Activated CD8-positive, alpha-beta memory T cell treated with anti-CD3 and anti-CD28 coated beads for 36 hours (primary cell): ENCODE data around the gene SELENOW. TPM values are rescaled to one million over a fixed set of nuclear protein-coding genes. Genes with fewer than 3 reads are reported as not detected.
"Not testable (repeated sequence)": the region's sequence is repeated elsewhere in the genome, so short reads cannot be mapped to it uniquely, and the experiment has no call there.

ENCODE experiments used
- CTCF ChIA-PET: fragments of 350-600 bp; sonication (Branson Sonifier 250); formaldehyde crosslinking; loops from one replicate; lab custom pipeline; 2021; ENCODE audit warnings: antibody characterized with exemption; lab: Charles Lee
- POLR2A ChIA-PET: fragments of 350-600 bp; sonication (Branson Sonifier 250); formaldehyde crosslinking; loops from one replicate; lab custom pipeline; 2021; ENCODE audit warnings: antibody characterized with exemption; lab: Charles Lee
- total RNA-seq, 2 experiments: library from RNA; stranded (reverse); gene quantifications; one replicate each; pipeline ENCODE4 v1.2.3, GENCODE V29; 2021

SELENOW gene
- total RNA-seq, 2 experiments from 2014 or later, result 98.8 to 101 TPM

DNA sequence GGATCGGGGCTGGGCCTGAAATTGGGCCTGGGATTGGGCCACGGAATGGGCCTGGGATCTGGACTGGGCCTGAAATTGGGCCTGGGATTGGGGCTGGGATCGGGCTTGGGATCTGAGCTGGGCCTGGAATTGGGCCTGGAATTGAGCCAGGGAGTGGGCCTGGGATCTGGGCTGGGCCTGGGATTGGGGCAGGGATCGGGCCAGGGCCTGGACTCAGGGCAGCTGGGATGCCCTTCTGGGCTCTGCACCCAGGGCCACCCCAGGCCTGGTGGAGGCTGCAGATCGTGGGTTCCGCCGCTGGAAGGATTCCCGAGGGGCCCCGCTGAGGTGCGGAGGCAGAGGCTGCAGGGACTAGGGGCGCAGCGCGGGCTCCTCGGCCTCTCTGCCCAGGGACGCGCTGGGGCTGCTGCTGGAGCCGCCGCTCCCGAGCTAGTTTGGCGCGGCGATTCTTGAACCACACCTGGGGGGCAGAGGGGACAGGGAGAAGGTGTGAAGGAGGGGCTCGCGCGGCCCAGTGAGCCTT is 24.1 kb downstream of the SELENOW start:
- ChIA-PET POLR2A (no interaction called here), CTCF (interaction anchor here (0.6 kb wide), 1 partner anchor 262 kb away, joined by 3 read pairs; no protein-coding TSS in a partner anchor)

DNA sequence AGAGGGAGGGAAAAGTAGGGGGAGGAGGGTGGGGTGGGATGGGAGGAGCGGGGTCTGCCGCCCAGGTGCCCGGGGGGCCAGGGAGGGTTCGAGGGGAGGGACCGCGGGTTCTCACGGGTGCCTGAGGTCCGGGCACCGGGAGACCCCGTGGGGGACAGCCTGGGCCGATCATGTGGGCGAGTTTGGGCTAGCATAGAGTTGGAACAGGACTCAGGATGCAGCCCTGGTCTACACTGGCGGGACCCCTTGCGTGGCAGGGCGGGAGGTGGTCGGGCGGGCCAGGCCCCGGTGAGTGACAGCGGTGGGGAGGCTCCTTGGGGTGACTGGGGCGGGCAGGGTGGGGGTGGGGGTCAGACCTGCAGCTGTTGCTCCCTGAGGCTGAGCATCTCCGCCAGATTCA is 24.6 kb downstream of the SELENOW start:
- POLR2A ChIA-PET, CTCF ChIA-PET: not testable (repeated sequence)

DNA sequence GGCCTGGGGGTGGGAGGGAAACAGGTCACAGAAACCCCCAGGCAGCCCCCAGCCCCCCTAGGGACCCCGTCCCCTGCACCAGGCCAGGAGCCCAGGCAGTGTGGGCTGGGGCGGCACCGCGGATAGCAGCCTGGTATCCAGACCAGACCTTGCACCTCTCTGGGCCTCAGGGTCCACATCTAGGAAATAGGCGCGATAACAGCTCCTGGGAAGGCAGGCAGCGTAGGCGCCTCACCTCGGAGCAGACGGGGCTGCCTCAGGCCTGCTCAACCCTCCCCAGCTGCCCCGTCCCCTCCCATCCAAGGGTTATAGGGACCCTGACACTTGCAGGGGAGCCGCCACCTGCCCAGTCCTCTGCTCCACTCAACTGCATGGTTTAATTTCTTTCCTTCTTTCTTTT is 25.2 kb downstream of the SELENOW start:
- POLR2A ChIA-PET, CTCF ChIA-PET: not testable (repeated sequence)

DNA sequence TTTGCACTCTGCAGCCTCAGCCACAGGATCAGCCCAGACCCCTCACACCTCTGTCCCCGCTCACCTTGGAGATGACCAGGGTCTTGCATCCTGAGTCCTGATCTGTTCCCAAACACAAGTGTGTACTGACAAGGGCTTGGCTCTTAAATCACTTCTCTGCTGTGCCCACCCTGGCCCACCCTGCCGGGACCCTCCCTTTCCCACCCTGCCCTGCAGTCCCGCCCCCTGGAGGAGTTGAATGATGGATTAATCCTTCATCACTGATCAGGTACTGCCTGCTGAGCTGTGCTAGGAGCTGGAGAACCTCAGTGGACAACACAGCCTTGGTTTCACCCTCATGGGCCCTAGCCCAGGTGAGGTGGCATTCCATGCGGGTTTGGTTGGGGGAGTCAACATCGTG is 25.9 kb downstream of the SELENOW start, which contains the start of gene TPRX1:
TSS of gene TPRX1 (minus strand) at position 101 of the 400 bp plus-strand sequence. CDS start at position 89, 12 bp downstream.
- POLR2A ChIA-PET, CTCF ChIA-PET: not testable (repeated sequence)

DNA sequence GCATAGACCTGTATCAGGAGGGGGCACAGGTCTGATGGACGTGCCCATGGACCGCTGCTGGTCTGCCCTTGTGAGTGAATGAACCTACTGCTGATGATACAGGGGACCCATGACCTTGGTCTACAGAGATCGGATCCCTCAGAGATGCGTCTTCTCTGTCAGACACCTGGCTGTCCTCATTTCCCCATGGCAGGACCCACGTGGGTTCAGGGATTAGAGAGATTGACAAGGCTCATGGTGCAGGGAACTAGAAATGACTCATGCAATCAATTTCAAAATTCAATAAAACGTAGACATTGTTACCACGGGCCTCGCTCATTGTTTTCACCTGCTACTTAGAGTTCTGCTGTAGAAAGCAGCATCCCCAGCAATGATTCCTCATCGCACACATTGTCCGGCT is 26.8 kb downstream of the SELENOW start:
- CTCF ChIA-PET, result no interaction called here
- POLR2A ChIA-PET, result no interaction called here

DNA sequence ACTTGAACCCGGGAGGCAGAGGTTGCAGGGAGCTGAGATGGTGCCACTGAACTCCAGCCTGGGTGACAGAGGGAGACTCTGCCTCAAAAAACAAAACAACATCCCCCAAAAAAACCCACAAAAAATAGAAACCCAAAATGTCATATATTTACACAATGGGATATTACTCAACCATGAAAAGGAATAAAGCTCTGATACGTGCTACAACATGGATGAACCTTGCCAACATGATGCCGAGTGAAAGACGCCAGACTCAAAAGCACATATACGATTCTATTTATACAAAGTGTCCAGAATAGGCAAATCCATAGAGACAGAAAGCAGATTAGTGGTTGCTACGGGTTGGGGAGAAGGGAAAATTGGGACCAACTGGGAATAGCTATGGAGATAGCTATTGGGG is 27.9 kb downstream of the SELENOW start:
- ChIA-PET CTCF (interaction anchor here (1.0 kb wide), 1 partner anchor 54 kb away, joined by 3 read pairs; no protein-coding TSS in a partner anchor), POLR2A (no interaction called here)

DNA sequence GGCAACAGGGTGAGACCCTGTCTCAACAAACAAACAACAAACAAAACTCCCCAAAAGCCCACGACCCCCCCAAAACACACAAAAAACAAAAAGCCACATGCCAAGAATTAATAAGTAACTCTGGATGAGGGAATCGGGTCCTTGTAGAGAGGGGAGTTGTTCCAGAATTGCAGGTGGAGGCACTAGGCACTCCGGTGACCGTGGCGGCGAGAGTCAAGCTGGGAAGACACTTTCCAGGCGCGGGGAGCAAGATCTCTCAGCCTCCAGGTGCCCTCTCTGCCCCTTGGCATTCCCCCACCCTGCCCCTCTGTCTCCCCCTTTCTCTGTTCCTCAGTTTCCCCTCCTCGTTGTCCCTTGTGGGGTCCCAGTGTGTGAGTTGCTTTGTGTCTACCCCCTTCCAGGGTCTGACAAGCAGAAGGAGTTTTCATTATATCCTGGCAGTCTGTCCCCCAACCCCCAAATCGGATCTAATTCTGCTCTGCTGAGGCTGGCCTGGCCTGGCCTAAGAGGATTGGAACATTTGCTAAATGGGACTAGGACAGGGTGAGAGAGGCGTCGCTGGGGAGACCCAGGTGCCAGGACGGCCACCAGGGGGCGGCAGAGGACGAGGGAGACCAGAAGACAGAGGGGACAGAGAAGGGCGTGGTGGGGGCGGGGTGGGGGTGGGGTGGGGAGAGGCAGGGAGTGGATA is 34.9 kb downstream of the SELENOW start:
- POLR2A ChIA-PET, result no interaction called here
- CTCF ChIA-PET, result interaction anchor here (1.7 kb wide), 1 partner anchor 48 kb away, joined by 4 read pairs; no protein-coding TSS in a partner anchor

DNA sequence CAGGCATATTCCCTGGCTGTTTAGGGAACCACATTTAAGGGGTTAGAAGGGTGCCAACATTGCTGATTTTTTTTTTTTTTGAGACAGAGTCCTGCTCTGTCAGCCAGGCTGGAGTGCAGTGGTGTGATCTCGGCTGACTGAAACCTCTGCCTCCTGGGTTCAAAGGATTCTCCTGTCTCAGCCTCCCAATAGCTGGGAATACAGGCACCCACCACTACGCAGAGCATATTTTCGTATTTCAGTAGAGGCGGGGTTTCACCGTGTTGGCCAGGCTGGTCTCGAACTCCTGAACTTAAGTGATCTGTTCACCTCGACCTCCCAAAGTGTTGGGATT is 35.5 kb downstream of the SELENOW start:
- CTCF ChIA-PET, result interaction anchor here (1.1 to 1.7 kb wide), 2 partner anchors 48 to 55 kb away, joined by 4 to 5 read pairs; no protein-coding TSS in a partner anchor

DNA sequence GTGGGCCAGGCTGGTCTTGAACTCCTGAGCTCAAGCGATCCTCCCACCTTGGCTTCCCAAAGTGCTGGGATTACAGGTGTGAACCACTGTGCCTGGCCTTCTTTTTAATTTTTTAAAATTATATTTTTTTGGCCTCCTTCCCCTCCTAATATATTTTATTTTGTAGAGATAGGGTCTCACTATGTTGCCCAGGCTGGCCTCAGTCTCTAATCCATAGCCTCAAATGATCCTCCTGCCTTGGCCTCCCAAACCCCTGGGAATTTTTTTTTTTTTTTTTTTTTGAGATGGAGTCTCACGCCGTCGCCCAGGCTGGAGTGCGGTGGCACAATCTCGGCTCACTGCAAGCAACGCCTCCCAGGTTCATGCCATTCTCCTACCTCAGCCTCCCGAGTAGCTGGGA is 37.8 kb downstream of the SELENOW start:
- CTCF ChIA-PET, result not testable (repeated sequence)
- POLR2A ChIA-PET, result interaction anchor here (0.7 kb wide), 1 partner anchor 938 kb away, joined by 10 read pairs; no protein-coding TSS in a partner anchor

More for the DNA sequence above, 35.5 kb downstream of the SELENOW start:
- POLR2A ChIA-PET, result no interaction called here

DNA sequence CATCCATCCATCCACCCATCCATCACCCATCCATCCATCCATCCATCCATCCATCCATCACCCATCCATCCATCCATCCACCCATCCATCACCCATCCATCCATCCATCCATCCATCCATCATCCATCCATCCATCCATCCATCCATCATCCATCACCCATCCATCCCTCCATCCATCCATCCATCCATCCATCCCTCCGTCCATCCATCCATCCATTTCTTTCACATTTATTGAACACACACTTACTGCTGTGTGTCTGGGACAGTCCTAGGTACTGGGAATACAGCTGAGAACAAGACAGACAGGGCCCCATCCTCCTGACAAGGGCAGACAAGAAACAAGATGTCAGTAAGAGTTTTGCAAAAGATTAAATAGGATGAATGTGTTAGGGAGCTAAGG is 39.7 kb downstream of the SELENOW start:
- POLR2A ChIA-PET, result not testable (repeated sequence)
- CTCF ChIA-PET, result interaction anchor here (0.7 kb wide), 1 partner anchor 431 kb away, joined by 4 read pairs; no protein-coding TSS in a partner anchor

DNA sequence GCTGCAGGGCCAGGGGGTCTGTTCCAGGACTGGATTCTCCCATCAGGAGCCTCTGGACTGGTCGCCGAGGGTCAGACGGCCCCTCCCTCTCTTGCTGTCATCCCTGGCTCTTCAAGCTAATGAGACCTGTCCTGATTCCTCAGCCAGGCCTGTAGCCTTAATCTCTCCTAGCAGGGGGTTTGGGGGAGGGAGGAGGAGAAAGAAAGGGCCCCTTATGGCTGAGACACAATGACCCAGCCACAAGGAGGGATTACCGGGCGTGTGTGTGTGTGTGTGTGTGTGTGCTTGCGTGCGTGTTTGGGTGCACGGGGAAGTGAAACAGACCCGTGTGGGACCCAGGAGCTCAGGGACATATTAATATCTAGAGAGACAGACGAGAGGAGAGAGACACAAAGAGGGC is 41.4 kb downstream of the SELENOW start:
- ChIA-PET CTCF (no interaction called here), POLR2A (no interaction called here)

DNA sequence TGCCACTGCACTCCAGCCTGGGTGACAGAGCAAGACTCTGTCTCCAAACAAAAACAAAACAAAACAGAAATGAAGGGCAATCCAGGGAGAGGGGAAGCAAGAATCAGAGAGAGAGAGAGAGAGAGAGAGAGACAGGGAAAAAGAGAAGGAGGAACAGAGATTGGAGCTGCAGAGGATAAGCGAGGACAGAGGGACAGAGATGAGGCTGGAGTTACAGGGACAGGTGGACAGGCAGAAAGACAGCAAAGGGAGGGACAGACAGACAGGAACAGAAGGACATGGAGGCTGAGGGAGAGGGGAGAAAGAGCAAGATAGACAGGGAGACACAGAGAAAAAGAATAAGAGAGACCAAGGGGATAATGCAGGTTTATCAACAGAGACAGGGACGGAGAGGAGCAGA is 41.9 kb downstream of the SELENOW start:
- POLR2A ChIA-PET, result no interaction called here

DNA sequence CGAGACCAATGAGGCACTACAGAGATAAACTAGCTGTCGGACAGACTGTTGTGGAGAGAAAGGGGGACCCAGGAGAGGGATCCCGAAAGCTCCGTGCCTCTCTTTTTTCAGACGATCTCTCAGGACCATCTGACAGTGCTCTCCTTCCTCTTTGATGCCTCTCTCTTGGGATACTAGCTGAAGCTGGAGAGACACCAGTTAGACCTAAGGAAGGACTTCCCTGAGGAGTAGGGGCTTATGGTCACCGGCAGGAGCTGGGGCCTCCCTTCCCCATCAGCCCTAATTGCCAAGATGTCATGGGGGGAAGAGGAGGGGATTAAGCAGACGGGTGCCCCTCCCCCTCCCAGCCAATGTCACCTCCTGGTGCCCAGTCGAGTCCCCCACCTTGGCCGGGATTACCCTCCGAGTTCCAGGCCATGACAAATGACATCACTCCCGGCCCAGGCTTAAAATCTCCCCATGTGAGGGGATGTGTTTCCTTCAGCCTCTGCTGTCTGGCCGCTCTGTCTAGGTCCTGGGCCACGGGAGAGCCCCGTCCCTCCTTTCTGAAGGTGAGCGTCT is 43.0 kb downstream of the SELENOW start, which contains the start of gene CRX:
TSS of gene CRX (plus strand) at position 478 of the 561 bp plus-strand sequence. CDS start 12,507 bp downstream, outside the sequence.
- CTCF ChIA-PET, result interaction anchor here (0.7 kb wide), 1 partner anchor 184 kb away, joined by 3 read pairs; no protein-coding TSS in a partner anchor

More for the DNA sequence above, 41.9 kb downstream of the SELENOW start:
- CTCF ChIA-PET, result no interaction called here

DNA sequence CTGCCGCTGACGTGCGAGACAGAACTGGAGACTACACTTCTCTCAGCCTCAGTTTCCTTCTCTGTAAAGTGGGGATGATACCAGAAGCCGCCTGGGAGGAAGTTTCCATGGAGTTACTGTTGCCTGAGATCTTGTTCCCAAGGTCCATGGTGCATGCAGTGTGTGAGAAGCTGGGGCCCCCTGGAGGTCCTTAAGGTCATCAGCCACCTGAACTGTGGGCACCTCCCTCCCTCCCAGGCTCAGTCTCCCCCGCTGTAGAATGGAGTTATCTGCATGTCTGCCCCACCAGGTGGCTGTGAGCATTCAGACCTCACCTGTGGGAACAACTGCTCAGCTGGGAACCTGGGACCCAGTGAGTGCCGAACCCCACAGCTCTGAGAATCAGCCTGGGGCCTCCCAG is 45.9 kb downstream of the SELENOW start:
- ChIA-PET POLR2A (no interaction called here), CTCF (interaction anchor here (0.6 kb wide), 1 partner anchor 1350 kb away, joined by 3 read pairs; no protein-coding TSS in a partner anchor)

More for the DNA sequence above, 43.0 kb downstream of the SELENOW start, which contains the start of gene CRX:
- POLR2A ChIA-PET, result no interaction called here

DNA sequence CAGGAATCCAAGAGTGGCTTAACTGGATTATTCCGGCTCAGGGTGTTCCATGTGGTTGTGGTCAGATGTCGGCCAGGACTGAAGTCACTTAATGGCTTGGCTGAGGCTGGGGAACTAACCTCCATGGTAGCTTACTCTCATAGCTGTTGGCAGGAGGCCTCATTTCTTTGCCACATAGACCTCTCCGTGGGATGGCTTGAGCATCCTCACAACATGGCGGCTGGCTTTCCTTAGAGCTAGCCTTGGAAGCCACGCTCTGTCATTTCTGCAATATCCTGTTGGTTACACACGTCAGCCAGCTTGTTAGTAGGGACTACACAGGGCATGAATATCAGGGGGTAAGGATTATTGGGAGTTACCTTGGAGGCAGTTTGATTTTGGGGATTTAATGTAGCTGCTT is 48.3 kb downstream of the SELENOW start:
- ChIA-PET CTCF (no interaction called here), POLR2A (no interaction called here)

DNA sequence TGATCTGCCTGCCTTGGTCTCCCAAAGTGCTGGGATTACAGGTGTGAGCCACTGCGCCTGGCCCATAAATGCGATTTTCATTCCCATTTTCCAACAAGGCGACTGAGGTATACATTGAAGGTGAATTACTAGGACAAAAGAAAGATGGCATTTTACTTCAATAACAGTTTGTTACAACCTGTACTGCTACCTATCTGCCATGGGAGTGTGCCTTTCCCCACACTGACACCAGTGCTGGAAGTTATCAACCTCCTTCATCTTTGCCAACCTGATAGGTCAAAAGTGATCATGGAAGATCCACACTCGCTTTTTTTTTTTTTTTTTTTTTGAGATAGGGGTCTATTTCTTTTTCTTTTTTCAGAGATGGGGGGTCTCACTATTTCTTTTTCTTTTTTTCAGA is 54.2 kb downstream of the SELENOW start:
- ChIA-PET POLR2A (no interaction called here), CTCF (no interaction called here)
